K562 treated with DMSO at 1 percent for 12 hours (cell line): Measurements from ENCODE around the gene KRTAP4-8. TPM values are rescaled to one million over a fixed set of nuclear protein-coding genes. Genes with fewer than 3 reads are reported as not detected.

Experiments
- total RNA-seq: library from RNA; unstranded; fragments of 300-600 nt; gene quantifications from 2 replicates; pipeline ENCODE4 v1.2.3, GENCODE V29; 2022; ENCODE audit not compliant: insufficient read depth

The KRTAP4-8 gene
- not detected in 2 replicates for total RNA-seq

GRCh38 chr17:41098042-41098441, at the start of gene KRTAP4-8:
TSS of gene KRTAP4-8 (minus strand) at chr17:41098142. CDS start at chr17:41098084, 58 bp downstream.

GRCh38 chr17:41140360-41141131, 42.6 kb upstream of the KRTAP4-8 start, which contains the start of gene KRTAP4-6:
TSS of gene KRTAP4-6 (minus strand) at chr17:41140544. CDS start at chr17:41140487, 57 bp downstream.

GRCh38 chr17:41123991-41124371, 26.0 kb upstream of the KRTAP4-8 start, which contains the start of gene KRTAP4-12:
TSS of gene KRTAP4-12 (minus strand) at chr17:41124182. CDS start at chr17:41124122, 60 bp downstream.

GRCh38 chr17:41117846-41118386, 20.0 kb upstream of the KRTAP4-8 start, which contains the start of gene KRTAP4-11:
TSS of gene KRTAP4-11 (minus strand) at chr17:41118373. CDS start at chr17:41118315, 58 bp downstream.

GRCh38 chr17:41105347-41105746, 7.4 kb upstream of the KRTAP4-8 start, which contains the start of gene KRTAP4-9:
TSS of gene KRTAP4-9 (plus strand) at chr17:41105389. CDS start at chr17:41105389, 0 bp downstream.

GRCh38 chr17:41101586-41102259, 3.8 kb upstream of the KRTAP4-8 start, which contains the start of gene KRTAP4-16:
TSS of gene KRTAP4-16 (minus strand) at chr17:41102209. CDS start at chr17:41102209, 0 bp downstream.

GRCh38 chr17:41084100-41084856, 13.7 kb downstream of the KRTAP4-8 start, which contains the start of gene KRTAP4-7:
TSS of gene KRTAP4-7 (plus strand) at chr17:41084150. CDS start at chr17:41084207, 57 bp downstream.

GRCh38 chr17:41065829-41066624, 31.9 kb downstream of the KRTAP4-8 start, which contains the start of gene KRTAP2-4:
TSS of gene KRTAP2-4 (minus strand) at chr17:41065879. CDS start at chr17:41065845, 34 bp downstream.

GRCh38 chr17:41060052-41060604, 37.8 kb downstream of the KRTAP4-8 start, which contains the start of gene KRTAP2-3:
TSS of gene KRTAP2-3 (minus strand) at chr17:41060114. CDS start at chr17:41060050, 64 bp downstream.

GRCh38 chr17:41055130-41055529, 42.8 kb downstream of the KRTAP4-8 start, which contains the start of gene KRTAP2-2:
TSS of gene KRTAP2-2 (minus strand) at chr17:41055230. CDS start at chr17:41055211, 19 bp downstream.

Other genes with a start within 250 kb of the KRTAP4-8 start
- 4.0 and 9.9 TPM in 2 replicates for gene KRT12, start 230.9 kb downstream of the KRTAP4-8 start, total RNA-seq
- gene KRT20, start 212.9 kb downstream of the KRTAP4-8 start, total RNA-seq = not detected in 2 replicates
- not detected in 2 replicates for gene KRT23, start 160.5 kb downstream of the KRTAP4-8 start, total RNA-seq
- gene KRT39, start 131.2 kb downstream of the KRTAP4-8 start, total RNA-seq = not detected in 2 replicates
- gene KRT40, start 113.8 kb downstream of the KRTAP4-8 start, total RNA-seq = not detected in 2 replicates
- not detected in 2 replicates for gene KRTAP3-3, start 104.0 kb downstream of the KRTAP4-8 start, total RNA-seq
- gene KRTAP3-2, start 98.2 kb downstream of the KRTAP4-8 start, total RNA-seq = not detected in 2 replicates
- gene KRTAP3-1, start 89.0 kb downstream of the KRTAP4-8 start, total RNA-seq = not detected in 2 replicates
- not detected in 2 replicates for gene KRTAP1-5, start 70.9 kb downstream of the KRTAP4-8 start, total RNA-seq
- gene KRTAP1-4, start 67.9 kb downstream of the KRTAP4-8 start, total RNA-seq = not detected in 2 replicates
- not detected in 2 replicates for gene KRTAP1-3, start 63.3 kb downstream of the KRTAP4-8 start, total RNA-seq
- gene KRTAP1-1, start 56.7 kb downstream of the KRTAP4-8 start, total RNA-seq = not detected in 2 replicates
- not detected in 2 replicates for gene KRTAP2-1, start 50.8 kb downstream of the KRTAP4-8 start, total RNA-seq
- gene KRTAP2-2, start 42.9 kb downstream of the KRTAP4-8 start, total RNA-seq = not detected in 2 replicates
- gene KRTAP2-3, start 38.0 kb downstream of the KRTAP4-8 start, total RNA-seq = not detected in 2 replicates
- not detected in 2 replicates for gene KRTAP2-4, start 32.3 kb downstream of the KRTAP4-8 start, total RNA-seq
- gene KRTAP4-7, start 14.0 kb downstream of the KRTAP4-8 start, total RNA-seq = not detected in 2 replicates
- gene KRTAP4-16, start 4.1 kb upstream of the KRTAP4-8 start, total RNA-seq = not detected in 2 replicates
- gene KRTAP4-9, start 7.2 kb upstream of the KRTAP4-8 start, total RNA-seq = not detected in 2 replicates
- not detected in 2 replicates for gene KRTAP4-11, start 20.2 kb upstream of the KRTAP4-8 start, total RNA-seq
- gene KRTAP4-12, start 26.0 kb upstream of the KRTAP4-8 start, total RNA-seq = not detected in 2 replicates
- gene KRTAP4-6, start 42.4 kb upstream of the KRTAP4-8 start, total RNA-seq = not detected in 2 replicates
- gene KRTAP4-5, start 51.7 kb upstream of the KRTAP4-8 start, total RNA-seq = not detected in 2 replicates
- gene KRTAP4-4, start 62.6 kb upstream of the KRTAP4-8 start, total RNA-seq = not detected in 2 replicates
- gene KRTAP4-3, start 70.1 kb upstream of the KRTAP4-8 start, total RNA-seq = not detected in 2 replicates
- not detected in 2 replicates for gene KRTAP4-2, start 80.1 kb upstream of the KRTAP4-8 start, total RNA-seq
- not detected in 2 replicates for gene KRTAP4-1, start 86.8 kb upstream of the KRTAP4-8 start, total RNA-seq
- gene KRTAP9-1, start 91.7 kb upstream of the KRTAP4-8 start, total RNA-seq = not detected in 2 replicates
- gene KRTAP9-2, start 128.5 kb upstream of the KRTAP4-8 start, total RNA-seq = not detected in 2 replicates
- gene KRTAP9-3, start 134.3 kb upstream of the KRTAP4-8 start, total RNA-seq = not detected in 2 replicates
- not detected in 2 replicates for gene KRTAP9-8, start 139.9 kb upstream of the KRTAP4-8 start, total RNA-seq
- gene KRTAP9-4, start 151.5 kb upstream of the KRTAP4-8 start, total RNA-seq = not detected in 2 replicates
- gene KRTAP9-9, start 157.2 kb upstream of the KRTAP4-8 start, total RNA-seq = not detected in 2 replicates
- gene KRTAP9-6, start 167.2 kb upstream of the KRTAP4-8 start, total RNA-seq = not detected in 2 replicates
- gene KRTAP9-7, start 177.6 kb upstream of the KRTAP4-8 start, total RNA-seq = not detected in 2 replicates
- gene KRTAP29-1, start 204.7 kb upstream of the KRTAP4-8 start, total RNA-seq = not detected in 2 replicates
- not detected in 2 replicates for gene KRTAP16-1, start 211.2 kb upstream of the KRTAP4-8 start, total RNA-seq
- gene KRTAP17-1, start 217.6 kb upstream of the KRTAP4-8 start, total RNA-seq = not detected in 2 replicates